ENCODE data around the gene KIF27. TPM values are rescaled to one million over a fixed set of nuclear protein-coding genes. Genes with fewer than 3 reads are reported as not detected.

Gene KIF27
- 3.0 and 3.3 TPM in 2 replicates for total RNA-seq

GRCh38 chr9:83920927-83921707 is at the start of gene KIF27:
KIF27 (minus strand) TSS chr9:83921432; CDS start chr9:83915591, 5,841 bp downstream.

DNA sequence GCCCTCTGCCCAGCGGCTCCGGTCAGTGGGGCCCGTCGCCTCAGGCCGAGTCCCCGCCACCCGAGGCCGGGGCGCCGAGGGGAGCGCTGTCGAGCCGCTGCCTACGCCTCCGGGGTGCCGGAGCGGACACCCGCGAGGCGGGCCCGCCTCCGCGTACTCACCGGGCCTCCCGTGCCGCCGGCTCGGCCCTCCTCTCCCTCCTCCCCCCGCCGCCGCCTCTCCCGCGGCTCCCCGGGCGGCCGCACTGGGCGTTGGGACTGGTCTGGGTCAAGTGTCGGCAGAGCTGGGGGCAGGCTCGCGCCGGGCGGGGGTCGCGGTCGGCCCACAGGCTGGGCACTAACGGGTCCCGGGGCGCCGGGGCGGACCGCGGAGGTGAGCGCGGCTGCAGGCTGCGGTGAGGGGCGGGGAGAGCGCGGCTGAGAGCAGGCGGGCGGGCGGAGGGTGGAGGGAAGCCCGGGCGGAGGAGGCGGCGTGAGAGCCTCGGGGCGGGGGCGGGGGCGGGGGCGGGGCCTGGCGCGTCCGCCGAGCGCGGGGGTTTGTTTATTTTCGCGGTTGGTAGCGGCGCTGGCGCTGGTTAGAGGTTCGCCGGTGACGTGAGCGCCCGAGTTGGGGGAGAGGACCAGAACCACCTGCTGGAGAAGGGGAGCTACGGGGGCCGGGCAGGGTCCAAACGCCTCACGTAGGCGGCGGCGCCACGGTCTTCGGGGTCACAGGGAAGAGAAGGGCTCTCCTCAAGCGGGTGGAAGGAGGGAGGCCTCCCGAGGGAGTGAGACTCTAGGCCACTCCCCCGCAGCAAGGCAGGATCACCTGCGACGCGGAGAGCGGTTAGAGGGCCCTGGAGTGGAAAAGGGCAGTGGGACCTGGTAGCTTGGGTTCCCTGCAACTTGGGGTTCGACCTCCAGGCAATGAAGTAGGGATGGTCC is 103.6 kb downstream of the KIF27 start, which contains the start of gene GKAP1:
Gene GKAP1 (minus strand): TSS at position 414 of the 923 bp plus-strand sequence. CDS start 11,252 bp downstream, outside the sequence.

Other genes starting within 250 kb of the KIF27 start
- 127 and 162 TPM in 2 replicates for gene UBQLN1, start 213.5 kb downstream of the KIF27 start, total RNA-seq
- 0.50 and 0.52 TPM in 2 replicates for gene GKAP1, start 103.7 kb downstream of the KIF27 start, total RNA-seq
- gene HNRNPK, start 58.8 kb upstream of the KIF27 start, total RNA-seq, result 367 and 491 TPM in 2 replicates
- 6.1 and 8.4 TPM in 2 replicates for gene RMI1, start 59.4 kb upstream of the KIF27 start, total RNA-seq

Measured in smooth muscle cell of the pulmonary artery (primary cell).